ENCODE data around the gene PUM2.

DNA sequence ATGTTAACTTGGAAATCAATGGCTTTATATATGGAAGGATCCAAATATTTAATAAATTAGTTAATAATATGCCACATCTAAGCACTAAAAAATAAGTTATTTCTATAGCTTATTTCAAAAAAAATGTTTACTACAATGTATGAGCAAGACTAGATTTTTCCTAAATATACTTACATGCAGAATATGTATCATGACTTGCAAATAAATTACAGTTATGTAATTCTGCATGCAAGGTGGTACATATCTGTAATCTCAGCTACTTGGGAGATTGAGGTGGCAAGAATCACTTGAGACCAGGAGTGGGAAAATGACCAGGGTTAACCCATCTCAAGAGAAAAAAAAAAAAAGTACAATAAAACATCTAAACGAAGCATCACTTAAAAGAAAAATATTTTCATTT lies 11.6 kb downstream of the PUM2 start:
- TF ChIP-seq TAF1 (IDR thresholded peaks at IDR 0.05; ENCODE audit: borderline replicate concordance, low read depth, low read length) (no peak), POLR2AphosphoS5 (IDR thresholded peaks at IDR 0.05; ENCODE audit: low read depth, low read length) (no peak)

All from GM12892 (cell line).